KMS-11 (cell line): ENCODE results near the gene RIPK3.

ENCODE experiments used
- H2AFZ ChIP-seq: fragments of 200-600 bp; sonication (generic); 2 replicates; pipeline ENCODE4 v1.6.1; 2016; ENCODE audit warnings: antibody characterized with exemption, mixed run types, low read depth
- H3K27ac ChIP-seq: fragments of 200-600 bp; sonication (generic); 2 replicates; pipeline ENCODE4 v1.6.1; 2016; ENCODE audit warnings: mild to moderate bottlenecking, mixed run types
- H3K27me3 ChIP-seq: fragments of 200-600 bp; sonication (generic); 2 replicates; pipeline ENCODE4 v1.6.1; 2017; ENCODE audit warnings: mild to moderate bottlenecking, low read depth, mixed run types, moderate library complexity; ENCODE audit not compliant: insufficient read depth
- H3K36me3 ChIP-seq: fragments of 200-600 bp; sonication (generic); 2 replicates; pipeline ENCODE4 v1.6.1; 2017; ENCODE audit warnings: mild to moderate bottlenecking, mixed run types; ENCODE audit not compliant: insufficient read depth
- H3K4me1 ChIP-seq: fragments of 200-600 bp; sonication (generic); 2 replicates; pipeline ENCODE4 v1.6.1; 2016; ENCODE audit warnings: mild to moderate bottlenecking, low read depth, mixed run types; ENCODE audit not compliant: poor library complexity, severe bottlenecking
- H3K4me2 ChIP-seq: fragments of 200-600 bp; sonication (generic); 2 replicates; pipeline ENCODE4 v1.7.0; 2016; ENCODE audit warnings: mild to moderate bottlenecking, mixed run types
- H3K4me3 ChIP-seq: fragments of 200-600 bp; sonication (generic); IDR thresholded peaks from 2 replicates; pipeline ENCODE4 v1.6.1; 2017; ENCODE audit warnings: low read depth, low read length, mixed read lengths; ENCODE audit not compliant: insufficient read depth
- H3K79me2 ChIP-seq: fragments of 200-600 bp; sonication (generic); 2 replicates; pipeline ENCODE4 v1.6.1; 2016; ENCODE audit warnings: low read depth, mixed run types; ENCODE audit not compliant: insufficient read depth
- H3K9ac ChIP-seq: fragments of 200-600 bp; sonication (generic); 2 replicates; pipeline ENCODE4 v1.6.1; 2016; ENCODE audit warnings: mild to moderate bottlenecking, mixed run types
- H4K20me1 ChIP-seq: fragments of 200-600 bp; sonication (generic); 2 replicates; pipeline ENCODE4 v1.6.1; 2016; ENCODE audit warnings: mild to moderate bottlenecking, mixed run types; ENCODE audit not compliant: insufficient read depth
- CTCF ChIP-seq: fragments of 200-600 bp; sonication (generic); conservative IDR thresholded peaks from 2 replicates; pipeline ENCODE4 v1.6.1; 2017; ENCODE audit warnings: low read depth, mild to moderate bottlenecking, antibody characterized with exemption, low read length, moderate library complexity, mixed read lengths

Gene RIPK3

GRCh38 chr14:24325041-24325530 is 14.7 kb downstream of the RIPK3 start:
- no peak for TF ChIP-seq CTCF
- Histone ChIP-seq H3K9ac (no peak overlapping the region), H2AFZ (no peak overlapping the region), H3K4me3 (no peak overlapping the region), H3K4me1 (peaks cover 16% of the 10 kb centered on the region), H3K4me2 (no peak overlapping the region), H3K27me3 (no peaks in the 10 kb centered on the region), H3K79me2 (no peaks in the 10 kb centered on the region), H3K36me3 (no peaks in the 10 kb centered on the region), H3K27ac (no peak overlapping the region), H4K20me1 (no peaks in the 10 kb centered on the region)

- no peaks in the 10 kb centered on the region for H3K36me3 ChIP-seq
- peaks cover 16% of the 10 kb centered on the region for H3K4me1 ChIP-seq
- H3K4me3 ChIP-seq = no peak overlapping the region
- H3K9ac ChIP-seq = no peak overlapping the region
- no peaks in the 10 kb centered on the region for H3K79me2 ChIP-seq
- H3K4me2 ChIP-seq = no peak overlapping the region
- H3K27ac ChIP-seq = no peak overlapping the region
- H4K20me1 ChIP-seq = no peaks in the 10 kb centered on the region
- no peak for TF ChIP-seq CTCF
- H2AFZ ChIP-seq = no peak overlapping the region
- no peaks in the 10 kb centered on the region for H3K27me3 ChIP-seq
These were observed 15.8 kb downstream of the RIPK3 start for GRCh38 chr14:24324024-24324423.

GRCh38 chr14:24323341-24323740 is 16.4 kb downstream of the RIPK3 start:
- Histone ChIP-seq H3K27ac (no peak overlapping the region), H3K36me3 (no peaks in the 10 kb centered on the region), H3K4me3 (no peak overlapping the region), H4K20me1 (no peaks in the 10 kb centered on the region), H2AFZ (no peak overlapping the region), H3K4me2 (no peak overlapping the region), H3K9ac (no peak overlapping the region), H3K27me3 (no peaks in the 10 kb centered on the region), H3K4me1 (peaks cover 16% of the 10 kb centered on the region), H3K79me2 (no peaks in the 10 kb centered on the region)
- no peak for TF ChIP-seq CTCF

DNA sequence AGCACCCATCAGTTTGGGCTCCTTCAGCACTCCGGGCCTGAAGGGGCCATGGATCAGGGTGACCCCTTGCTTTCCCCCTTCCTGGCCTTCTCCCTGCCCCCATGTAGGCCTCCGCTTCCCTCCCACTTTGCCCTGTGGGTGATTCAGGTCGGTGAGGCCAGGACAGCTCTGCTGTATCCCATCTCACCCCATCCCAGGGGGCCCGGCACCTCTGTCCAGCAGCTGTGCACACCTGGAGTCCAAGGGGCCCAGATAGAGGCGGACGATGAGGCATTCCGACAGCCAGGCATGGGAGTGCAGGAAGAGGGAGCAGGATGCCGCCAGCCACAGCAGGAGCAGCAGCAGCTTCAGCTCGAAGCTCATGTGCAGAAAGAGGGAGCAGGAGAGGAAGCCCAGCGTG is 17.1 kb downstream of the RIPK3 start:
- no peak for TF ChIP-seq CTCF
- peaks cover 16% of the 10 kb centered on the region for H3K4me1 ChIP-seq
- H3K27me3 ChIP-seq = no peaks in the 10 kb centered on the region

More for the DNA sequence above, 17.1 kb downstream of the RIPK3 start:
- Histone ChIP-seq H3K27ac (no peak overlapping the region), H3K36me3 (no peaks in the 10 kb centered on the region), H4K20me1 (no peaks in the 10 kb centered on the region), H2AFZ (no peak overlapping the region), H3K4me2 (no peak overlapping the region), H3K4me3 (no peak overlapping the region), H3K79me2 (no peaks in the 10 kb centered on the region), H3K9ac (no peak overlapping the region)
